Fibroblast of lung (primary cell): ENCODE data around the gene ACOX1. TPM values are rescaled to one million over a fixed set of nuclear protein-coding genes. Genes with fewer than 3 reads are reported as not detected.
A peak's percentile ranks its signal among the peaks of the same experiment; 100 is the strongest.

Experiments
- DNase-seq, 2 donors: peaks; one replicate each; pipeline versions ENCODE4 v3.0.0 to v3.0.0-alpha.2; 2010; ENCODE audit warnings: low read depth in 2 of 2
- H2AFZ ChIP-seq: 2 replicates; pipeline ENCODE4 v1.5.1; 2012; ENCODE audit warnings: low read length, control low read depth, inconsistent platforms
- H3K27ac ChIP-seq: 2 replicates; pipeline ENCODE4 v1.5.1; 2011; ENCODE audit warnings: low read length, control low read depth; ENCODE audit not compliant: insufficient read depth
- H3K27me3 ChIP-seq: 2 replicates; pipeline ENCODE4 v1.5.1; 2011; ENCODE audit warnings: mild to moderate bottlenecking, low read length; ENCODE audit not compliant: control insufficient read depth, insufficient read depth
- H3K36me3 ChIP-seq: 2 replicates; pipeline ENCODE4 v1.5.1; 2011; ENCODE audit warnings: low read length; ENCODE audit not compliant: control insufficient read depth, insufficient read depth
- H3K4me1 ChIP-seq: 2 replicates; pipeline ENCODE4 v1.5.1; 2011; ENCODE audit warnings: low read length; ENCODE audit not compliant: control insufficient read depth, insufficient read depth; ENCODE audit errors: extremely low read depth
- H3K4me2 ChIP-seq: 2 replicates; pipeline ENCODE4 v1.5.1; 2011; ENCODE audit warnings: low read length, control low read depth; ENCODE audit not compliant: insufficient read depth; ENCODE audit errors: extremely low read depth
- H3K4me3 ChIP-seq, 4 experiments: fragments of 200-600 bp in 1 of 4; sonication (generic) in 1 of 4; replicated peaks in 1 of 4; 2 replicates each; pipeline ENCODE4 v1.5.1; 2011 to 2016; ENCODE audit warnings: low read length in 4 of 4, low read depth in 3 of 4, mild to moderate bottlenecking in 3 of 4, control low read depth in 2 of 4, inconsistent platforms in 1 of 4, mixed read lengths in 1 of 4; ENCODE audit not compliant: insufficient read depth in 1 of 4; ENCODE audit errors: control extremely low read depth in 1 of 4
- H3K79me2 ChIP-seq: 2 replicates; pipeline ENCODE4 v1.5.1; 2012; ENCODE audit warnings: mild to moderate bottlenecking, low read length, inconsistent platforms; ENCODE audit not compliant: control insufficient read depth, insufficient read depth
- H3K9ac ChIP-seq: 2 replicates; pipeline ENCODE4 v1.5.1; 2011; ENCODE audit warnings: mild to moderate bottlenecking, low read length, control low read depth; ENCODE audit not compliant: insufficient read depth
- H3K9me3 ChIP-seq: 2 replicates; pipeline ENCODE4 v1.5.1; 2012; ENCODE audit warnings: low read depth, low read length; ENCODE audit not compliant: control insufficient read depth, insufficient read depth
- H4K20me1 ChIP-seq: 2 replicates; pipeline ENCODE4 v1.5.1; 2011; ENCODE audit warnings: low read length; ENCODE audit not compliant: control insufficient read depth, insufficient read depth; ENCODE audit errors: extremely low read depth
- CTCF ChIP-seq, 2 donors: IDR thresholded peaks in 1 of 2; conservative IDR thresholded peaks in 1 of 2; 1 replicate in 1 of 2; 2 replicates in 1 of 2; pipeline ENCODE4 v1.5.1; 2011 to 2012; ENCODE audit warnings: low read length in 2 of 2, control low read depth in 1 of 2, inconsistent platforms in 1 of 2, low read depth in 1 of 2, mild to moderate bottlenecking in 1 of 2
- EZH2 ChIP-seq: IDR thresholded peaks from 2 replicates; pipeline ENCODE4 v1.5.1; 2012; ENCODE audit warnings: low read length, control low read depth, mild to moderate bottlenecking; ENCODE audit errors: missing control alignments
- polyA plus RNA-seq, 2 donors: library from polyadenylated mRNA; depleted of rRNA in 1 of 2; stranded (reverse) in 1 of 2; unstranded in 1 of 2; fragments of >200 nt; gene quantifications; 2 replicates each; pipeline ENCODE4 v1.2.1, GENCODE V29; 2011 to 2012; ENCODE audit warnings: missing spikeins in 1 of 2
- total RNA-seq: library from RNA; depleted of rRNA; stranded (reverse); fragments of >200 nt; gene quantifications from 2 replicates; pipeline ENCODE4 v1.2.1, GENCODE V29; 2014

ACOX1 gene
- total and polyA plus RNA-seq, 2 donors (not counting 1 experiment from before 2014, with no cell fraction given) = 30.0 to 70.5 TPM

- no peak for DNase-seq
- peaks cover 15% of the 10 kb centered on the region for H3K36me3 ChIP-seq
- no peaks in the 10 kb centered on the region for H3K9me3 ChIP-seq
- no peaks in the 10 kb centered on the region for H3K27me3 ChIP-seq
- no peak overlapping the region for H3K4me3 ChIP-seq
- H2AFZ ChIP-seq = no peak overlapping the region
- peaks cover 2% of the 10 kb centered on the region for H4K20me1 ChIP-seq
- H3K4me2 ChIP-seq = no peak overlapping the region
- H3K27ac ChIP-seq = no peak overlapping the region
- H3K79me2 ChIP-seq = peaks cover 12% of the 10 kb centered on the region
- no peak overlapping the region for H3K9ac ChIP-seq
- TF ChIP-seq CTCF (conservative IDR thresholded peaks at IDR 0.05 in 1 of 2, IDR thresholded peaks at IDR 0.05 in 1 of 2; ENCODE audit: low read depth in 1 of 2, low read length in 2 of 2) (no peak), EZH2 (no peak)
- H3K4me1 ChIP-seq = peaks cover 7% of the 10 kb centered on the region
Measured at GRCh38 chr17:75898791-75899190, 80.2 kb downstream of the ACOX1 start.

- Histone ChIP-seq H3K4me3 (no peak overlapping the region), H3K27me3 (no peaks in the 10 kb centered on the region), H3K4me2 (no peak overlapping the region), H3K27ac (no peak overlapping the region), H3K79me2 (peaks cover 12% of the 10 kb centered on the region), H3K9ac (no peak overlapping the region), H3K36me3 (peaks cover 15% of the 10 kb centered on the region), H3K4me1 (peaks cover 7% of the 10 kb centered on the region), H2AFZ (no peak overlapping the region), H4K20me1 (peaks cover 2% of the 10 kb centered on the region), H3K9me3 (no peaks in the 10 kb centered on the region)
- TF ChIP-seq CTCF (conservative IDR thresholded peaks at IDR 0.05 in 1 of 2, IDR thresholded peaks at IDR 0.05 in 1 of 2; ENCODE audit: low read depth in 1 of 2, low read length in 2 of 2) = no peak
- TF ChIP-seq EZH2 = no peak
- no peak for DNase-seq
Measured at GRCh38 chr17:75898065-75898464, 80.9 kb downstream of the ACOX1 start.

GRCh38 chr17:75897160-75898019 is 81.6 kb downstream of the ACOX1 start:
- peaks cover 12% of the 10 kb centered on the region for H3K79me2 ChIP-seq
- peak overlapping the region; percentile 40 for H3K9ac ChIP-seq
- H3K4me2 ChIP-seq = peak overlapping the region; percentile 58
- no peak for TF ChIP-seq CTCF (conservative IDR thresholded peaks at IDR 0.05 in 1 of 2, IDR thresholded peaks at IDR 0.05 in 1 of 2; ENCODE audit: low read depth in 1 of 2, low read length in 2 of 2)
- TF ChIP-seq EZH2 = no peak
- peaks cover 7% of the 10 kb centered on the region for H3K4me1 ChIP-seq
- peak overlapping the region; percentile 35 for H2AFZ ChIP-seq
- H3K27me3 ChIP-seq = no peaks in the 10 kb centered on the region
- H3K4me3 ChIP-seq = peak overlapping the region in 3 of 4 experiments; percentile 37 to 77 (median 59)
- DNase-seq = no peak
- H3K36me3 ChIP-seq = peaks cover 15% of the 10 kb centered on the region
- no peaks in the 10 kb centered on the region for H3K9me3 ChIP-seq
- peaks cover 2% of the 10 kb centered on the region for H4K20me1 ChIP-seq
- peak overlapping the region; percentile 74 for H3K27ac ChIP-seq
